ENCODE data around the gene LANCL3. TPM values are rescaled to one million over a fixed set of nuclear protein-coding genes. Genes with fewer than 3 reads are reported as not detected.
"Not testable (repeated sequence)": the region's sequence is repeated elsewhere in the genome, so short reads cannot be mapped to it uniquely, and the experiment has no call there.

LANCL3 gene
- total RNA-seq: under 1 TPM; 0.04 to 0.30 TPM

DNA sequence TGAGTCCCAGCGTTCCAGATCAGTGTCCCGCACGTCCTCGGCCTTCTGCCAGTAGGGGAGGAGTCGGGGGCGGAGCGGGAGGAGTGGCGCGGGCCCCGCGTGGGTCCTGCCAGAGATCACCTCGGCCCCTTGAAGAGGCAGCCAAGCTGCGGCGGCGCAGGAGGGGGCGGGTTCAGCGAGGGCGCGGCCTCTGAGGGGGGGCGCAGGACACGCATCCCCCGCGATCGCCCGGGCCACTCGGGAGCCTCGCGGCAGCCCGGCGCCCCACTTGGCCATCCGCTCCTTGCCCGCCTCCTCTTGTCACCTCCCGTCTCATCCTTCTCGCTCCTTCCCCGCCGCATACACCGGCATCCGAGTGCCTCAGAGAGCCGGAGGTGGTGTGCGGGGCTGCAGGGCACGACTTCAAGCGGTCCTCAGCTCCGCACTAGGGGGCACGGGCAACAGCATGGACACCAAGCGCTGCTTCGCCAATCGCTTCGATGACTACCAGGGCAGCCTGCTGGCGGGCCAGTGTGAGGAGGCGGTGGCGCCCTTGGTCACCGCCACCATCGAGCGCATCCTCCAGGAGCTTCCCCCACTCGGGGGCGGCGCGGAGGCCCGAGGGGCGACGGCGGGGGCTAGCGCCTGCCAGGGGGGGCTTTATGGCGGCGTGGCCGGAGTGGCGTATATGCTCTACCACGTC, at the start of gene LANCL3:
Gene LANCL3, plus strand, starts transcription at position 236 of the 682 bp plus-strand sequence. Its CDS starts 210 bp downstream, at position 446.
- H3K4me1 Mint-ChIP-seq, H3K27ac Mint-ChIP-seq, H3K9me3 Mint-ChIP-seq, DNase-seq, H3K36me3 Mint-ChIP-seq: not testable (repeated sequence)
- Mint-ChIP-seq H3K27me3 (peaks cover 28% of the 10 kb centered on the region), H3K4me3 (peak within 1 kb of the TSS; percentile 69)

GRCh38 chrX:37523673-37524072, 47.8 kb upstream of the LANCL3 start:
- not testable (repeated sequence) for H3K36me3 Mint-ChIP-seq, H3K4me3 Mint-ChIP-seq, H3K27me3 Mint-ChIP-seq, H3K4me1 Mint-ChIP-seq, H3K27ac Mint-ChIP-seq, DNase-seq, H3K9me3 Mint-ChIP-seq

DNA sequence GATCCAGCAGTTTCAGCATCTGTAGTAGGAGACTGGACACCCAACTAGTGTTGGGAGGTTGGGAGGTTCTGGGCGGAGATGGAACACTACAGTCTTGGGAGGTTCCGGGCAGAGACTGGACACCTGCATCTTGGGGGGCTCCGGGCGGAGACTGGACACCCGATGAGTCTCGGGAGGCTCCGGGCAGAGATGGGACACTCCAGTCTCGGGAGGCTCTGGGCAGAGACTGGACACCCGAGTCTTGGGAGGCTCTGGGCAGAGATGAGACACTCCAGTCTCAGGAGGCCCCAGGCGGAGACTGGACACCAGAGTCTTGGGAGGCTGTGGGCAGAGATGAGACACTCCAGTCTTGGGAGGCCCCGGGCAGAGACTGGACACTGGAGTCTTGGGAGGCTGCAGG, 29.5 kb upstream of the LANCL3 start:
- no peak overlapping the region for H3K4me3 Mint-ChIP-seq
- H3K36me3 Mint-ChIP-seq: no peaks in the 10 kb centered on the region
- H3K4me1 Mint-ChIP-seq: no peaks in the 10 kb centered on the region
- no peak overlapping the region for H3K27ac Mint-ChIP-seq
- H3K27me3 Mint-ChIP-seq: no peaks in the 10 kb centered on the region
- H3K9me3 Mint-ChIP-seq: no peaks in the 10 kb centered on the region
- no peak for DNase-seq

- H3K27ac Mint-ChIP-seq: no peak overlapping the region
- no peaks in the 10 kb centered on the region for H3K9me3 Mint-ChIP-seq
- no peak for DNase-seq
- H3K4me1 Mint-ChIP-seq: no peaks in the 10 kb centered on the region
- H3K36me3 Mint-ChIP-seq: no peaks in the 10 kb centered on the region
- no peaks in the 10 kb centered on the region for H3K27me3 Mint-ChIP-seq
- no peak overlapping the region for H3K4me3 Mint-ChIP-seq
Measured at GRCh38 chrX:37542791-37543190, 28.7 kb upstream of the LANCL3 start.

DNA sequence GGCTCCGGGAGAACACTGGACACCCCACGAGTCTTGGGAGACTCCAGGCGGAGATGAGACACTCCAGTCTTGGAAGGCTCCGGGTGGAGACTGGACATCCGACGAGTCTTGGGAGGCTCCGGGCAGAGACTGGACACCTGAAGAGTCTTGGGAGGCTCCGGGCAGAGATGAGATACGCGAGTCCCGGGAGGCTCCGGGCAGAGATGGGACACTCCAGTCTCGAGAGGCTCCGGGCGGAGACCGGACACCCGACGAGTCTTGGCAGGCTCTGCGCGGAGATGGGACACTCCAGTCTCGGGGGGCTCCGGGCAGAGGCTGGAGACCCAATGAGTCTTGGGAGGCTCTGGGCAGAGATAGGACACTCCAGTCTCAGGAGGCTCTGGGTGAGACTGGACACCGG, 28.1 kb upstream of the LANCL3 start:
- Mint-ChIP-seq H3K27ac (no peak overlapping the region), H3K36me3 (no peaks in the 10 kb centered on the region), H3K9me3 (no peaks in the 10 kb centered on the region), H3K27me3 (no peaks in the 10 kb centered on the region), H3K4me3 (no peak overlapping the region), H3K4me1 (no peaks in the 10 kb centered on the region)
- DNase-seq: no peak

DNA sequence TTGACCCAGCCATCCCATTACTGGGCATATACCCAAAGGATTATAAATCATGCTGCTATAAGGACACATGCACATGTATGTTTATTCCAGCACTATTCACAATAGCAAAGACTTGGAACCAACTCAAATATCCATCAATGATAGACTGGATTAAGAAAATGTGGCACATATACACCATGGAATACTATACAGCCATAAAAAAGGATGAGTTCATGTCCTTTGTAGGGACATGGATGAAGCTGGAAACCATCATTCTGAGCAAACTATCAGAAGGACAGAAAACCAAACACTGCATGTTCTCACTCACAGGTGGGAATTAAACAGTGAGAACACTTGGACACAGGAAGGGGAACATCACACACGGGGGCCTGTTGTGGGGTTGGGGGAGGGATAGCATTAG, 26.9 kb upstream of the LANCL3 start:
- not testable (repeated sequence) for H3K9me3 Mint-ChIP-seq, H3K27me3 Mint-ChIP-seq, H3K36me3 Mint-ChIP-seq, H3K4me1 Mint-ChIP-seq, H3K4me3 Mint-ChIP-seq, DNase-seq, H3K27ac Mint-ChIP-seq

GRCh38 chrX:37545066-37545465, 26.4 kb upstream of the LANCL3 start:
- no peaks in the 10 kb centered on the region for H3K27me3 Mint-ChIP-seq
- H3K36me3 Mint-ChIP-seq: no peaks in the 10 kb centered on the region
- H3K9me3 Mint-ChIP-seq: no peaks in the 10 kb centered on the region
- no peak overlapping the region for H3K27ac Mint-ChIP-seq
- no peak overlapping the region for H3K4me3 Mint-ChIP-seq
- no peak for DNase-seq
- no peaks in the 10 kb centered on the region for H3K4me1 Mint-ChIP-seq

- H3K9me3 Mint-ChIP-seq: not testable (repeated sequence)
Measured at GRCh38 chrX:37549619-37550018, 21.8 kb upstream of the LANCL3 start.

GRCh38 chrX:37553476-37553875, 18.0 kb upstream of the LANCL3 start:
- H3K9me3 Mint-ChIP-seq: no peaks in the 10 kb centered on the region
- DNase-seq: no peak
- H3K27ac Mint-ChIP-seq: no peak overlapping the region
- H3K4me1 Mint-ChIP-seq: no peaks in the 10 kb centered on the region
- no peaks in the 10 kb centered on the region for H3K36me3 Mint-ChIP-seq
- H3K27me3 Mint-ChIP-seq: no peaks in the 10 kb centered on the region
- no peak overlapping the region for H3K4me3 Mint-ChIP-seq

More at GRCh38 chrX:37549619-37550018, 21.8 kb upstream of the LANCL3 start:
- not testable (repeated sequence) for H3K27ac Mint-ChIP-seq, DNase-seq, H3K36me3 Mint-ChIP-seq, H3K4me3 Mint-ChIP-seq, H3K4me1 Mint-ChIP-seq, H3K27me3 Mint-ChIP-seq

GRCh38 chrX:37565254-37565653, 6.2 kb upstream of the LANCL3 start:
- not testable (repeated sequence) for H3K27me3 Mint-ChIP-seq, H3K4me3 Mint-ChIP-seq, H3K27ac Mint-ChIP-seq, H3K9me3 Mint-ChIP-seq, DNase-seq, H3K36me3 Mint-ChIP-seq, H3K4me1 Mint-ChIP-seq

GRCh38 chrX:37570349-37570748, 1.1 kb upstream of the LANCL3 start:
- H3K27ac Mint-ChIP-seq, H3K9me3 Mint-ChIP-seq, H3K4me1 Mint-ChIP-seq, DNase-seq, H3K36me3 Mint-ChIP-seq, H3K4me3 Mint-ChIP-seq: not testable (repeated sequence)
- peaks cover 26% of the 10 kb centered on the region for H3K27me3 Mint-ChIP-seq

DNA sequence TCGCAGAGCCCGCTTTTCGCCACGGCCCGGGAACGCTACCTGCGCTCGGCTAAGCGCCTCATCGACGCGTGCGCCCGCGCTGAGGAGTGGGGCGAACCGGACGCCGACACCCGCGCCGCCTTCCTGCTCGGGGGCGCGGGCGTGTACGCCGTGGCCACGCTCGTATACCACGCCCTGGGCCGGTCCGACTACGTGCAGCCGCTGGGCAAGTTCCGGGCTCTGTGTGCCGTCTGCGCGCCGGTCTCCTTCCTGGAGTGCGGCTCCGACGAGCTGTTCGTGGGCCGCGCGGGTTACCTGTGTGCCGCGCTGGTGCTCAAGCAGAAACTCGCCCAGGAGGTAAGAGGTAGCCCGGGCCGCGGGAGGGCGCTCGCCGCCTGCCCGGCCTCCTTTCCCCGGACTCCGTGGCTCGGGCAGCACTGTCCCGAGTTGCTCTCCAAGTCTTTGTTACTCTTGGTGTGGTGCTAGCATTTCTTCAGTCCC, 687 bp downstream of the LANCL3 start:
- peak overlapping the region; percentile 69 for H3K4me3 Mint-ChIP-seq
- not testable (repeated sequence) for H3K9me3 Mint-ChIP-seq, H3K27ac Mint-ChIP-seq, H3K4me1 Mint-ChIP-seq, H3K36me3 Mint-ChIP-seq
- DNase-seq: peak; percentile 8
- peaks cover 31% of the 10 kb centered on the region for H3K27me3 Mint-ChIP-seq

- not testable (repeated sequence) for H3K4me3 Mint-ChIP-seq, H3K9me3 Mint-ChIP-seq, DNase-seq, H3K4me1 Mint-ChIP-seq, H3K36me3 Mint-ChIP-seq, H3K27ac Mint-ChIP-seq
- peaks cover 28% of the 10 kb centered on the region for H3K27me3 Mint-ChIP-seq
Measured at GRCh38 chrX:37573121-37573520, 1.7 kb downstream of the LANCL3 start.

- Mint-ChIP-seq H3K27me3 (peaks cover 21% of the 10 kb centered on the region), H3K4me1 (no peaks in the 10 kb centered on the region), H3K9me3 (no peaks in the 10 kb centered on the region), H3K36me3 (no peaks in the 10 kb centered on the region), H3K27ac (no peak overlapping the region), H3K4me3 (no peak overlapping the region)
- no peak for DNase-seq
Measured at GRCh38 chrX:37578045-37578444, 6.6 kb downstream of the LANCL3 start.

- DNase-seq: no peak
- Mint-ChIP-seq H3K4me3 (no peak overlapping the region), H3K9me3 (no peaks in the 10 kb centered on the region), H3K27me3 (peaks cover 6% of the 10 kb centered on the region), H3K4me1 (no peaks in the 10 kb centered on the region), H3K27ac (no peak overlapping the region), H3K36me3 (no peaks in the 10 kb centered on the region)
Measured at GRCh38 chrX:37580080-37580479, 8.6 kb downstream of the LANCL3 start.

- H3K27ac Mint-ChIP-seq, DNase-seq, H3K36me3 Mint-ChIP-seq, H3K9me3 Mint-ChIP-seq, H3K4me1 Mint-ChIP-seq, H3K4me3 Mint-ChIP-seq: not testable (repeated sequence)
- H3K27me3 Mint-ChIP-seq: peaks cover 17% of the 10 kb centered on the region
Measured at GRCh38 chrX:37587337-37587736, 15.9 kb downstream of the LANCL3 start.
